Measurements from ENCODE around the gene RDH8.
"Not testable (repeated sequence)": the region's sequence is repeated elsewhere in the genome, so short reads cannot be mapped to it uniquely, and the experiment has no call there.

Gene RDH8

DNA sequence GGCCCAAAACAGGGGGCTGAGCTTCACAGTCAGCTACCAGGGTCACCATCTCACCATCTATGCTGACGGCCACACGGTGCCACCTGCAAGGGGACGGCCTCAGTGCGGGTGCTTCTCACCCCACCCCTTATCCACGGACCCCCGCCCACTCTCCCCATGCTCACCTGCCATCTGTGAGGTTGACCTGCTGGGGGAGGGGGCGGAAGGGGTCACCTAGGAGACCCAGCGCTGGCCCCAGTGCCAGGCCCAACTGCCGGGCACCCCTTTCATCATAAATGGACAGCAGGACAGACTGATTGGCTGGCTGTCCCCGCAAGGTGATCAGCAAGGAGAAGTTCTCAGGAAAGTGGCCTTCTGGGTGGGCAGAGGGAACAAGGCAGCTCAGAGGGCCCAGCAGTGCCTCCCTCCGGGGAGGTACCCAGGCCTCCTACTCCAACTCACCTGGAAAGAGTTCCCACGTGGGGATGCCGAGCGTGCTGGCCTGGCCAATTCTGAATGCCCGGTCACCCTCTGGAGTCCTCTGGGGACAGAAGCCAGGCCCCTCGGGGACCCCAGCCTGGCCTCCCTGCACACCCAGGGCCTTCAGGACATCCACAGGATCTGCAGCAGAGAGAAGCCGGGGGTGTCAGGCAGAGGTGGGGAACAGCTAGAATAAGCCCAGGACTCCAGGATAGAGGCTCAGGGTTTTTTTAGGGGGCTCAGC lies 7.5 kb upstream of the RDH8 start:
- no peak for DNase-seq (ENCODE audit: low read depth in 2 of 2)

DNA sequence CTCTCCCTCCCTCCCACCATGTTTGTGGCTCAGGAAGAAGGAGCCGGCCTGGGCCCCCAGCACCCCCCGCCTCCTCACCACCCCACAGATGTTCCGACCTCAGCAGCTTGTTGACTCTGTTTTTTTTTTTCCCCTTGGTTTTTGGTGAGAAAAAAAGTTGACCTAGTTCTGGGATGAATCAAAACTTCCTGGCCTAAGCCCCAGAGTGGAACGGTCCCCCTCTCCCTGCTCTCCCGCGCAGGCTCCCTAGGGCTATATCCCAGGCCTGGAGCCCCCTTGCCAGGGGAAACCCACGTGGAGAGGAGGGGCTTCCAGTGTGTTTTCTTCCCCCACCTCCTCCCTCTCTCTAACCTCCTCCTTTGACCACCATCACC lies 7.0 kb upstream of the RDH8 start:
- no peak for DNase-seq (ENCODE audit: low read depth in 2 of 2)

DNA sequence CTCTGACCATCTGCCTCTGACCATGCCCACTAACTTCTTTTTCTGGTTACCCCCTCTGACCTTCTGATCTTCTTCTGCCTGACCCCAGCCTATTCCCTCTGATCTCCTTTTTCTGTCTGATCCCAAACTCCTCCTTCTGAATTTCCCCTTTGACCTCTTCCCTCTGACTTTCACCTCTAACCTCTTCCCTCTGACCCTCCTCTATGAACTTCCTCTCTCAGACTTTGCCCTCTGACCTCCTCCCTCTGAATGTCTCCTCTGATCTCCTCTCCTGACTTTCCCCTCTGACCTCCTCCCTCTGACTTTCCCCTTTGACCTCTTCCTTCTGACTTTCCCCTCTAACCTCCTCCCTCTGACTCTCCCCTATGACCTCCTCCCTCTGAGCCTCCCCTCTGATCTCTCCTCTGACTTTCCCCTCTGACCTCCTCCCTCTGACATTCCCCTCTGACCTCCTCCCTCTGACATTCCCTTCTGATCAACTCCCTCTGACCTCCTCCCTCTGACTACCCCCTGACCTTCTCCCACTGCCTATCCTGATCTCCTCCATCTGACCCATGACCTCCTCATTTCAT lies 6.4 kb upstream of the RDH8 start:
- no peak for DNase-seq (ENCODE audit: low read depth in 2 of 2)

DNA sequence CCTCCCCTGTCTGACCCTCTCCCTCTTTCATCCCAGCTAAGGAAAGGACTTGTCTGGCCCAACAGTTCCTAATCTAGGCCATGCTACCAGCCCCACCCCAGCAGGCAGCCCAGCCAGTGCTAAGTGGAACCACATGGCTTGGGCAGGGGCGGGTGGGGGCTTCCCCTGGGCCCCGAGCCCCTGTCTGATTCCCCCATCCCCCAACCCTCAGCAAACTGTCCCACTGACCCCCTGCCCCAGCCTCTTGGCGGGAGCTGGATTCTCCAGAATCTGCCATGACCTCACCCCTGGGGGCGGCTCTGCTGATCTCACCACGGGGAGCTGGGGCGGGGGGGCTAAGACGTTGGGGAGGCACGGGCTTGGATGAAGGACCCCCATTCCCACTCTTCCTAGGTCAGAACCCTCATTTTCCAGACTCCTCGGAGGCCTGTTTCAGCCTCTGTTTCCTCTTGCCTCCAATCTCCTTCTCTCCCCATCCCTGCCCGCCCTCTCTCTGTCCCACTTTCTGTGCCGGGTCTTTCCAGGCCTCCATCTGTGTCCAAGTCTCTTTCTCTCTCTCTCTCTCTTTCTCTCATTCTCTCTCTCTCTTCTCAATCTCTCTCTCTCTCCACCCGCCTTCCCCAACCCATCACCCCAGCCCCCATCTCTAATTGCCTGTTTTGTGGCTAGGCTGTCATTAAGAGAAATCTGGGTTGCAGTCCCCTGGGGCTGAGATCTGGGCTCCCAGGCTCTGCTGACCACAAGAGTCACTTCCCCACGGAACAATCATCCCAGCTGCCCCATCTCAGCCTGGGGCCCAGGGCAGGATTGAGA lies 5.7 kb upstream of the RDH8 start:
- DNase-seq (ENCODE audit: low read depth in 2 of 2): no peak

DNA sequence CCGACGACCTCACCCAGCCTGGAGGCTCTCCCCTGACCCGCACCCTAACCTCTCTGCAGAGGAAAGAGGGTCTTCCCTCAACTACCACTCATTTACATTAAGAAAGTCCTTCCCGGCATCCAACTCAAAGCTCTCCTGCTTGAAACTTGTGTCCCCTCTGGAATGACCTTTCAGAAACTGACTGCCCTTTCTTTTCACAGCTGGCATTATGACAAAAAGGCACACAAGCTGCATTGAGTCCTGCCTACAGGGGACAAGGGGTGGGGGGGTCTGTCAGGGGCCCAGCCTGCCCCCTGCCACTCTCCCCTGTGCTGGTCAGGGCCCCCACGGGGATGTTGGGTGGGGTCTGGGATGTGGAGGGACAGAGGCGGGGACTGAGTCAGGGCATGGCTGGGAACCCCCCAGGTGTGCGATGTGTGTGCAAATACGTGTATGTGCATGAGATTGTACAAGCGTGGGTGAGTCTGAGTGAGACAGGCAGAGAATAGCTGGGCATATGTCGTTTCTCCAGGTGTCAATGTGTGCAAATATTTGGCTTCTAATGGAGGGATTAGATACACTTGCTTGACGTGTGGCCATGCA lies 5.0 kb upstream of the RDH8 start:
- no peak for DNase-seq (ENCODE audit: low read depth in 2 of 2)

DNA sequence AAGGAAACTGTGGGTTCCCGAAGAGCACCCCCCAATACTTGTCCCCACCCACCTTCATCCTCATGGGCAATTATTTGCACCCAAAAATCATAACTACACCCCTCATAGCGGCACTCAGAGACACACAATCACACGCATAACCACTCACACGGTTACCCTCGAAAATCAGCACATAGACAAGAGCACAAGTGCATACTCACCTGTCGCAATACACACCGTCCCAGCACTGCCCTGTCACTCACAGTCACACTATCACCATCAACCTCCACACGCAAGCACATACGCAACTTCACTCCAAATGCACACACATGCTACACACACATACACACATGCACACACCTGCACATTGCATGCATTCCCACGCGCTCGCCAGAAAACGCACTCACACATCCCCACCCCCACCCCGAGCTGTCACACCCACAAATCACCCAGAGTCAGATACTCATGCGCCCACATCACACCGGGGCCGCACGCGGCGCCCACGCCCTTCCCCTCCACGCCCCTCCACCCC lies 3.5 kb upstream of the RDH8 start:
- DNase-seq (ENCODE audit: low read depth in 2 of 2): peak in 1 of 2 donors; percentile 15

DNA sequence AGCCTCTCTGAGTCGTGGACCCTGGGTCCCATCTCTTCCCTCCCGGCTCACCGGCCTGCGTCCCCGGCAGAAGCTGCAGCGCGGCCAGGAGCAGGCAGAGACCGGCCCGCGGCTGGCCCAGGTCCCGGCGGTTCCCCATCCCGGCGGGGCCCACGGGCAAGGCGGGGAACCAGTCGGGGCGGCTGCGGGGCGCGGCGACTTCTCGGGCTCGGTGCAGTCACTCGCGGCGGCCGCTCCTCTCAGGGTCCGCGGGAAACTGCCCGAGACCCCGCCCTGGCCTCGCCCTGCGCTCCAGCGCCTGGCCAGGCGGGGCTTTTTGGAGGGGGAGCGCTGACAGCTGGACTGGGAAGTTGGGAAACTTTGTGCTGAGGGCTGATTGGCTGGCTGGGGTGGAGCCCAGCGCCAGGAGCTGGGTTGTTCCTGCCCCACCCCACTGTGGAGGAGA lies 3.0 kb upstream of the RDH8 start, which contains the start of gene COL5A3:
TSS of gene COL5A3 (minus strand) at position 258 of the 445 bp plus-strand sequence. CDS start at position 139, 119 bp downstream.
- DNase-seq (ENCODE audit: low read depth in 2 of 2): no peak

DNA sequence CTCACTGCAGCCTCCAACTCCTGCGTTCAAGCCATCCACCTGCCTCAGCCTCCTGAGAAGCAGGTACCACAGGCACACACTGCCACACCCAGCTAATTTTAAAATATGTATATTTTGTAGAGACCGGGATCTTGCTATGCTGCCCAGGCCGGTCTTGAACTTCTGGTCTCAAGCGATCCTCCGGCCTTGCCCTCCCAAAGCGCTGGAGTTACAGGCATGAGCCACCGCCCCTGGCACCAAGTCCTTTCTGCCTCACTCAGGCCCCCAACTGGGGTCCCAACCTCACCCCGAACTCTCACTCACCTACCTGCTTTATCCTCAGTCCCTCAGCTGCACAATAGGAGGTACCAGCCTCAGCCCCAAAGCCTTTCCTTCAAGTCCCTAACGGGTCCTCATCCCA lies 2.3 kb upstream of the RDH8 start:
- DNase-seq (ENCODE audit: low read depth in 2 of 2): no peak

DNA sequence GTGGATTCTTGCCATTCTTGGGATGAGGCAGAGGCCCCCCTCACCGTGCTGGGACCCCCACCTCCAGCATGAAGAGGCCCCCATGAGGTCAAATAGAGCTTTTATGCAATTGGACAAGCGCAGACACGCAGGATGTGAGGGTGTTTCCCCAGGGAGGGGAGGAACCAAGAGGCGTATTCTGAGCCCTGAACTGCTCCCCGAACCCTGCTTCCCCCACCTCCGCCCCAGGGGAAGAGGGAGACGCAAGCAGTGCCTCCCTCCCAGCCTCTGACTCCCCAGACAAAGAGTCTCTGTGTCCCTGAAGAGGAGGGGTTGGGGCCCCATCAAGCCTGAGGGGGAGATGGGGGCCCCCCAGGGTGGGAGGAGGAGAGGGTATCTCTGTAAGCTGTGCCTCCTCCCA lies 1.3 kb upstream of the RDH8 start:
- no peak for DNase-seq (ENCODE audit: low read depth in 2 of 2)

DNA sequence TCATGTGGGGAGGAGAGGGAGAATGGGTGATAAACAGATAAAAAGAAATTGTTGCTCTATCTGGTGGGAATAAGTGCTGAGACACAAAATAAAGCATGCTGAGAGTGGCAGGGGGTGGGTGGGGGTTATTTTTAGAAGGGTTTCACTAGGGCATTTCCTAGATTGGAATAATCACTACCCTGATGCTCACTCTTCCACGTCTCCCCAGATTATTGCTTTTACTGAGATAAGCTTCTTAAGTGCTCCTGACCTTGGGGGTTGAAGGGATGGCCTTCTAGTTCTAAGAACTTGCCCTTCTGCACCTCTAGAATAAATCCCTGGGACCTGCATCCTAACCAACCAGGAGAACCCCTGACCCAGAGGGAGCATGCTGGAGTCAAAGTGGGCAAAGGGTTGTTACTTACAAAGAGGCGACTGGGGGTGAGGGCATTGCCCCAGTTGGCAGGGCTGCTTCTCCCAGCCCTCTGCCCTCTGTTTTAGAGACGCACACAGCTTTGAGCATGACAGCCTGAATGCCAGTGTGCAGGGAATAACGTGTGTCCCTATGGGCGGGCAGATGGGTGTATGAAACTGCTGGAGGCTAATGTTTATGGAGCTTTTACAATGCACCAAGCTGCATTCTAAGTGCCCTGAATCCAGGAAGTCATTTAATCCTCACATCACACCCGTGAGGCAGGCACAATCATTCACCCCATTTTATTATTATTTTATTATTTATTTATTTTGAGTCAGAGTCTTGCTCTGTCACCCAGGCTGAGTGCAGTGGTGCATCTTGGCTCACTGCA lies 743 bp downstream of the RDH8 start:
- DNase-seq (ENCODE audit: low read depth in 2 of 2): no peak

DNA sequence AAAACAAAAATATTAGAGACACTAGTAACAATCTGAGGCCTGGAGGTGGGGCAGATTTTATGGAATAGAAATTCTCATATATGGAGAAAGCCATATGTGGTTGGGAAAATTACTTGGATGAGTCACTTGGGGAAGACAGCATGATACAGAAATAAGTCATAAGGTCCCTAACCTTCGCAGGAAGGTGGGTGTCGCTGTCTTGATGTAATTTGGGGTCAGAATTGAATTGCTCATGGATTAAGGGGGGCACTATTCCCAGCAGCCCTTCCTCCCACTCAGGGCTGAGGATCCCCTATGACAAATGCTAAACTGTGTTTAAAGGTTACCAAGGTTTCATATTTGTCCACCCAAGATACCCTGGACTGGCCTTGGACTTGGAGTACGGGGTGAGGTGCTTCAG lies 5.0 kb downstream of the RDH8 start:
- no peak for DNase-seq (ENCODE audit: low read depth in 2 of 2)

DNA sequence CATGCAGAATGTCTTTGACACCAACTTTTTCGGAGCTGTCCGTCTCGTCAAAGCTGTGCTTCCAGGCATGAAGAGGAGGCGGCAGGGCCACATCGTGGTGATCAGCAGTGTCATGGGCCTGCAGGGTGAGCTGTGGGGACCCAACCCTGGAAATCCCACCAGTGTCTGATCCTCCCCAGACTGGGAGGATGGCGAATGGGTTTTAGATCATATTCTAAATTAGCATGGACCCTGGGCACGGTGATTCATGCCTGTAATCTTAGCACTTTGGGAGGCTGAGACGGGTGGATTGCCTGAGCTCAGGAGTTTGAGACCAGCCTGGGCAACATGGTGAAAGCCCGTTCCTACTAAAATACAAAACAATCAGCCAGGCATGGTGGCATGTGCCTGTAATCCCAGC lies 5.5 kb downstream of the RDH8 start:
- DNase-seq (ENCODE audit: low read depth in 2 of 2): no peak

DNA sequence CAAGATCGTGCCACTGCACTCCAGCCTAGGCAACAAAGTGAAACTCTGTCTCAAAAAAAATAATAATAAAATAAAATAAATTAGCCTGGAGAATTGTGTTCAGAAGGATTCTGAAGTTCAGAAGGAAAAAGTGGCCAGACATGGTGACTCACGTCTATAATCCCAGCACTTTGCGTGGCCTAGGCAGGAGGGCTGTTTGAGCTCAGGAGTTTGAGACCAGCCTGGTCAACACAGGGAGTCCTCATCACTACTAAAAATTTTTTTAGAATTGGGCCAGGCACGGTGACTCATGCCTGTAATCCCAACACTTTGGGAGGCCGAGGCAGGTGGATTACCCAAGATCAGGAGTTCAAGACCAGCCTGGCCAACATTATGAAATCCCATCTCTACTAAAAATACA lies 6.0 kb downstream of the RDH8 start:
- no peak for DNase-seq (ENCODE audit: low read depth in 2 of 2)

DNA sequence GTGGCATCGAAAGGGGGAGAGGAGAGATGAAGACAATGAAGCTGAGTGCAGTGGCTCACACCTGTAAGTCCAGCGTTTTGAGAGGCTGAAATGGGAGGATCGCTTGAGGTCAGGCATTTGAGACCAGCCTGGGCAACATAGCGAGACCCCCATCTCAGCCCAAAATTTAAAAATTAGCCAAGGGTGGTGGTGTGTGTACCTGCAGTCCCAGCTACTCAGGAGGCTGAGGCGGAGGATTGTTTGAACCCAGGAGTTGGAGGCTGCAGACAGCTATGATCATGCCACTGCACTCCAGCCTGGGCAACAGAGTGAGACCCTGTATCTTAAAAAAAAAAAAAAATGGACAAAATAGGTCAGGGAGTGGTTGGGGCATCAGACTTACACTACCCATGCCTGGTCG lies 7.6 kb downstream of the RDH8 start:
- no peak for DNase-seq (ENCODE audit: low read depth in 2 of 2)

DNA sequence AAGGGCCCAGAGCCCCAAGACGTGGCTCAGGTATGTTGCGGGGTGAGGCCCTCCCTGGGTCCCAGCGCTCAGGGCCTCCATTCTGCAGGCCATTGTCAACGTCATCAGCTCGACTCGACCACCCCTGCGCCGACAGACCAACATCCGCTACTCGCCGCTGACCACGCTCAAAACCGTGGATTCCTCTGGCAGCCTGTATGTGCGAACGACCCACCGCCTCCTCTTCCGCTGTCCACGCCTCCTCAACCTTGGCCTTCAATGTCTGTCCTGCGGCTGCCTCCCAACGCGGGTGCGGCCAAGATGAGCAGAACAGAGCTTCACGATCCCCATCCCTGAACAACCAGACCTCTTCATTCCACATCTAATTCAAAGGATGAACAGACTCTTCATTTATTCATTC lies 8.2 kb downstream of the RDH8 start:
- DNase-seq (ENCODE audit: low read depth in 2 of 2): no peak

DNA sequence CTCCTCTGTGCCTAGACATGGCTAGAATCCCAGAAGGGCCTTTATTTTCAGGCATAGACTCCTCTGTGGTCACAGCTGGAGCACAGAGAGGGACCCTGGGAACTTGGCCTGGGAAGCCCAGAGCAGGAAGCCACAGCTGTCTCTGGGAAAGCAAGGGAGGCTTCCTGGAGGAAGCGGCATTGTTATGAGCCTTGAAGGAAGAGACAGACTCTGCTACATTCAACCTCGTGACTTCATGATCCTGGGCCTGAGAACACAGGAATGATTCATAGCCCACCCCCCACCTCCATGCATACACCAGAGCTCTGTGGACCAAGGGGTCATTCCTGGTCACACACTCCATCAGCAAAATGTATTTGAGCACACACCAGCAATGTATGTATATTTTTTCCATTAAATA lies 8.6 kb downstream of the RDH8 start:
- DNase-seq (ENCODE audit: low read depth in 2 of 2): no peak

DNA sequence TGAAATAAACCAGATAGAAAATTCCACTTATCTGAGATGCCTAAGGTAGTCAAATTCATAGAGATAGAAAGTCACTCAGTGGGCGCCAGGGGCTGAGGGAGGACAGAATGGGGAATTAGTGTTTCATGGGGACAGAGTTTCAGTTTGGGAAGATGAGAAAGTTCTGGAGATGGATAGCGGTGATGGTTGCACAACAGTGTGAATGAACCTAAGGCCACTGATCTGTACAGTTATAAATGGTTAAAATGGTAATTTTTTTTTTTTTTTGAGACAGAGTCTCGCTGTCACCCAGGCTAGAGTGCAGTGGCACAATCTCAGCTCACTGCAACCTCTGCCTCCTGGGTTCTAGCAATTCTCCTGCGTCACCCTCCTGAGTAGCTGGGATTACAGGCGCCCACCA lies 9.8 kb downstream of the RDH8 start:
- not testable (repeated sequence) for DNase-seq (ENCODE audit: low read depth in 2 of 2)

DNA sequence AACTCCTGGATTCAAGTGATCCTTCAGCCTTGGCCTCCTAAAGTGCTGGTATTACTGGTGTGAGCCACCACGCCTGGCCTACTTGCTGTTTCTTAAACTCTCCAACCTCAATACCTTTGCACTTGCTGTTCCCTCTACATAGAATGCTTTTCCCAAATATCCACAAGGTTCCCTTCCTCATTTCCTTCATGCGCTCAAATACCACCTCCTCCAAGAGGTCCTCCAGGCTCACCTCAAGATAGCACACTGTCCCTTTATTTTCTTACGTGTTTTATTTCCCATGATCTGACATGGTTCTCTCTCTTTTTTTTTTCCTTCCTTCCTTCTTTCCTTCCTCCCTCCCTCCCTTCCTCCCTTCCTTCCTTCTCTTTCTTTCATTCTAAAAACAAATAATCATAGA lies 13.5 kb downstream of the RDH8 start:
- no peak for DNase-seq (ENCODE audit: low read depth in 2 of 2)

DNA sequence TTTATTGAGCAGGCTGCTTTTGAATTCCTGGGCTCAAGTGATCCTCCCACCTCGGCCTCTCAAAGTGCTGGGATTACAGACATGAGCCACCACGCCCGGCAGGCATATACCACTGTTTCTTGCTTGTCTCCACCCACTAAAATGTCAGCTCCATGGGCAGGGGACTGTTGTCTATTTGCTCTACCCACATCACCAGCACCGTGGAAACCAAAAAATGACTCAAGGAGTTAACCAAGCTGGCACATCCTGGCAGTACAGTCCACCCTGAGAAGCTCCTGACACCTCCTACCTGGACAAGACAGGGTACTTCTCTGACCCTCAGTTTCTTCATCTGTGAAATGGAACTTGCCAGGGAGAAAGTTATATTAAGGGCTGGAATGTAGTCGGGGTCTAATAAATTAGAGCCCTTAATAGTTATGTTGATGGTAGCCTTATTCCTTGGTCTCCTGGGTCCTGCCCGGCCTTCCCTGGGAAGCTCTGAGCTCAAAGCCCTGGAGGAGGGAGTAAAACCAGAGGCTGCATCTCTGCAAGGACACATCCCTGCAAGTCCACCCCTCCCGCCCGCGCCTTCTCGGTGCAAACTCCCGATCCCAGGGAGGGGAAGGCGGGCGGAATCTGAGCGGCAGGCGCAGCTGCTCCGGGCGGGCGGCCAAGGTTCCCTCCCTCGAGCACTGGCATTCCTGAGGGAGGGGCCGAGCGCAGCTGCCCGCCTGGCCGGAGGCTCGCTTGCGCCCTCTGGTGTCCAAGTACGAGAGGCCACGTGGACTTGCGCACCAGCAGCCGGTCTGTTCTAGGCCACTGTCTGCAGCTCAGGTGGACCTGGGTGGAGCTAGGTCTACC lies 14.1 kb downstream of the RDH8 start:
- peak; percentile 64 to 71 for DNase-seq (ENCODE audit: low read depth in 2 of 2)

DNA sequence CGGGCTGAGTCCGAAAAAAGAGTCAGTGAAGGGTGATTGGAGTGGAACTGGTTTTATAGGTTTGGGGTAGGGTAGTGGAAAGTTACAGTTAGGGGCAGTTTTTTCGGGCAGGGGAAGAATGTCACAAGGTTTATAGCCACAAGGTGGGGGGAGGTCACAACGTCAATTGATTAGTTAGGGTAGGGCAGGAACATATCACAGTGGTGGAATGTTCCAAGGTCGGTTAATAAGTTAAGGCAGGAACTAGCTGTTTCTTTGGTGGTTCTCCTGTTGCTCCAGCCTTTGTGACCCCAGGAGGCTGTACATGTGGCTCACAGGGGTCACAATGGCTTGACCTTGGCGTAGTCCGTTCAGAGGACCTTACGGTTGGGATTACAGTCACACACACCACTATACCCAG lies 20.3 kb downstream of the RDH8 start:
- DNase-seq (ENCODE audit: low read depth in 2 of 2): no peak

DNA sequence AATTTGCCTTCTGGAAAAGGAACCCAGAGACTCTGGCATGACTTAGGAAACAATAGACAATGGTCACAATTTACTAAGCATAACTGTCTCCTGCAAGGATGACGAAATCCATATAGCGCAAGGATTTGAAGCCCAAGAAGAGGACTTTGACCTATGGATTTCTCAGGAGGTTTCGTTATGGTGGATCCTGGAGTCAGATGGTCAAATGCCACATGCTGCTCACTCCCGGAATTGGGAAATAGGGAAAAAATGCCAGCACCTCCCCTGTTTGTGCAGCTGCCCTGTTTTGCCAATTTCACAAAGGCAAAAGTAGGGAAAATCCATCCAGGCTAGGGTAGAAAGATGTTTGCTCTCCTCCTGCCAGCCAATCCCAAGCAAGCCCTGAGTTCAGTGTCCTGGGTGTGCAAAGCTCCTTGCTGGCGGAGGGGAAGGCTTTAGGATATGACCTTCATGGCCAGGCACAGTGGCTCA lies 23.4 kb downstream of the RDH8 start:
- DNase-seq (ENCODE audit: low read depth in 2 of 2): no peak

Measured in stimulated activated CD4-positive, alpha-beta T cell treated with anti-CD3 and anti-CD28 coated beads, Interleukin-1b, Interleukin-23, amount 100 ng/mL, for 4 hours (primary cell).